Endothelial cell of umbilical vein (primary cell): ENCODE data around the gene EHD1. TPM values are rescaled to one million over a fixed set of nuclear protein-coding genes. Genes with fewer than 3 reads are reported as not detected.

Experiments used
- BruUV-seq: library from RNA; stranded (reverse); fragments of 400-500 nt; replicated peaks from 2 replicates; lab custom pipeline; 2021; lab: Mats Ljungman, UMichigan
- CTCF ChIA-PET: fragments of 300-600, 350-600 bp; sonication (Branson Sonifier 250); formaldehyde crosslinking; loops from one replicate; lab custom pipeline; 2021; ENCODE audit warnings: antibody characterized with exemption, inconsistent platforms; lab: Charles Lee
- POLR2A ChIA-PET: fragments of 300-600, 350-600 bp; sonication (Branson Sonifier 250); formaldehyde crosslinking; loops from one replicate; lab custom pipeline; 2021; ENCODE audit warnings: antibody characterized with exemption, inconsistent platforms; lab: Charles Lee
- DNase-seq: peaks from one replicate; pipeline ENCODE4 v3.0.0-alpha.2; 2011; ENCODE audit warnings: low read depth, low spot score
- FAIRE-seq: peaks from 2 replicates; lab custom pipeline; 2011; peaks lifted over from hg19 to GRCh38; lab: Jason Lieb, UNC
- H2AFZ ChIP-seq: 2 replicates; pipeline ENCODE4 v1.6.0; 2012; ENCODE audit warnings: low read depth, low read length, control low read depth, inconsistent platforms
- H3K27ac ChIP-seq: 2 replicates; pipeline ENCODE4 v1.5.1; 2011; ENCODE audit warnings: low read depth, mild to moderate bottlenecking, control low read depth, low read length, moderate library complexity; ENCODE audit not compliant: insufficient read depth
- H3K27me3 ChIP-seq, 2 experiments: 2 replicates each; pipeline versions ENCODE4 v1.6.0 to v1.6.1; 2011; ENCODE audit warnings: low read length in 2 of 2, mixed read lengths in 1 of 2; ENCODE audit not compliant: control insufficient read depth in 2 of 2, insufficient read depth in 2 of 2
- H3K36me3 ChIP-seq, 2 experiments: 2 replicates in 1 of 2; 3 replicates in 1 of 2; pipeline ENCODE4 v1.5.1; 2011; ENCODE audit warnings: low read length in 2 of 2, mild to moderate bottlenecking in 1 of 2, moderate library complexity in 1 of 2; ENCODE audit not compliant: control insufficient read depth in 2 of 2, insufficient read depth in 2 of 2; ENCODE audit errors: extremely low read depth in 1 of 2
- H3K4me1 ChIP-seq: 3 replicates; pipeline ENCODE4 v1.5.1; 2011; ENCODE audit warnings: mild to moderate bottlenecking, low read length; ENCODE audit not compliant: control insufficient read depth, insufficient read depth; ENCODE audit errors: extremely low read depth
- H3K4me2 ChIP-seq: 2 replicates; pipeline ENCODE4 v1.6.1; 2011; ENCODE audit warnings: low read length, control low read depth, mixed read lengths; ENCODE audit not compliant: insufficient read depth
- H3K4me3 ChIP-seq, 3 experiments: fragments of 200-600 bp in 1 of 3; sonication (generic), shearing (Covaris generic) in 1 of 3; replicated peaks in 1 of 3; 2 replicates each; pipeline ENCODE4 v1.5.1; 2011 to 2016; ENCODE audit warnings: control low read depth in 3 of 3, low read length in 3 of 3, mild to moderate bottlenecking in 2 of 3, inconsistent platforms in 1 of 3, low read depth in 1 of 3, moderate library complexity in 1 of 3; ENCODE audit not compliant: insufficient read depth in 1 of 3
- H3K79me2 ChIP-seq: 2 replicates; pipeline ENCODE4 v1.6.0; 2012; ENCODE audit warnings: low read length, inconsistent platforms; ENCODE audit not compliant: control insufficient read depth, insufficient read depth
- H3K9ac ChIP-seq: replicated peaks from 2 replicates; pipeline ENCODE3; 2011; ENCODE audit warnings: low read length, control low read depth; ENCODE audit not compliant: insufficient read depth; ENCODE audit errors: extremely low read depth
- H3K9me1 ChIP-seq: replicated peaks from 3 replicates; pipeline ENCODE4 v1.6.0; 2011; ENCODE audit warnings: mild to moderate bottlenecking, low read length; ENCODE audit not compliant: control insufficient read depth, insufficient read depth; ENCODE audit errors: extremely low read depth
- H3K9me3 ChIP-seq: replicated peaks from 2 replicates; pipeline ENCODE4 v1.5.1; 2012; ENCODE audit warnings: low read length, inconsistent platforms; ENCODE audit not compliant: control insufficient read depth, insufficient read depth
- H4K20me1 ChIP-seq: replicated peaks from 2 replicates; pipeline ENCODE3; 2011; ENCODE audit warnings: mild to moderate bottlenecking, low read length; ENCODE audit not compliant: control insufficient read depth, insufficient read depth; ENCODE audit errors: extremely low read depth
- CTCF ChIP-seq, 2 donors: IDR thresholded peaks; 1 replicate in 1 of 2; 2 replicates in 1 of 2; pipeline ENCODE4 v1.5.1; 2011; ENCODE audit warnings: low read length in 2 of 2, mild to moderate bottlenecking in 2 of 2, moderate library complexity in 2 of 2, control low read depth in 1 of 2, inconsistent platforms in 1 of 2, low read depth in 1 of 2; ENCODE audit not compliant: insufficient read depth in 1 of 2; ENCODE audit errors: extremely low read depth in 1 of 2
- EZH2 ChIP-seq: IDR thresholded peaks from 2 replicates; pipeline ENCODE4 v1.6.1; 2012; ENCODE audit warnings: borderline replicate concordance, low read depth, mild to moderate bottlenecking, moderate library complexity, low read length, inconsistent platforms; ENCODE audit not compliant: severe bottlenecking
- FOS ChIP-seq: IDR thresholded peaks from 2 replicates; pipeline ENCODE4 v1.6.1; 2011; ENCODE audit warnings: mild to moderate bottlenecking, low read length, moderate library complexity, borderline replicate concordance; ENCODE audit not compliant: insufficient read depth
- GATA2 ChIP-seq: IDR thresholded peaks from 2 replicates; pipeline ENCODE4 v1.7.0; 2011; ENCODE audit warnings: low read depth, mild to moderate bottlenecking, moderate library complexity, mixed read lengths, low read length; ENCODE audit not compliant: insufficient read length, insufficient read depth
- JUN ChIP-seq: IDR thresholded peaks from 2 replicates; pipeline ENCODE4 v1.6.1; 2011; ENCODE audit warnings: borderline replicate concordance, low read depth; ENCODE audit not compliant: insufficient read length, insufficient read depth
- MAX ChIP-seq: IDR thresholded peaks from 2 replicates; pipeline ENCODE4 v1.6.1; 2011; ENCODE audit not compliant: insufficient read depth, insufficient read length
- MYC ChIP-seq: IDR thresholded peaks from one replicate; pipeline ENCODE4 v1.6.1; 2011; ENCODE audit warnings: mild to moderate bottlenecking, low read depth, low read length
- POLR2A ChIP-seq: IDR thresholded peaks from 2 replicates; pipeline ENCODE4 v1.6.1; 2012; ENCODE audit warnings: low read depth, mild to moderate bottlenecking, control low read depth, low read length
- POLR2AphosphoS5 ChIP-seq: IDR thresholded peaks from 2 replicates; pipeline ENCODE4 v1.6.1; 2012; ENCODE audit warnings: low read depth, mild to moderate bottlenecking, control low read depth, low read length, moderate library complexity; ENCODE audit not compliant: insufficient read depth
- dilution Hi-C: fragments of 300-500 bp; cut with MboI; formaldehyde crosslinking; loops from one replicate; pipeline ENCODE4 v1.15.0; 2019; ENCODE audit warnings: low sequenced_read_pairs; ENCODE audit not compliant: extremely low pct_ligation_motif_present
- intact Hi-C: fragments of 100-400 bp; cut with micrococcal nuclease; formaldehyde crosslinking; loops from one replicate; pipeline ENCODE4 v1.10.0; 2022
- polyA plus RNA-seq, 4 experiments: library from polyadenylated mRNA; depleted of rRNA in 3 of 4; stranded (reverse) in 3 of 4; unstranded in 1 of 4; fragments of >200 nt; gene quantifications; 2 replicates each; pipeline versions ENCODE4 v1.2.1 to v1.2.3, GENCODE V29; 2011 to 2012; ENCODE audit warnings: missing spikeins in 1 of 4
- total RNA-seq: library from RNA; stranded (reverse); gene quantifications from 2 replicates; pipeline ENCODE4 v1.2.3, GENCODE V29; 2021

Gene EHD1
- total and polyA plus RNA-seq, 2 donors (not counting 3 experiments of a cell fraction or from before 2014, with no cell fraction given), result 109 to 136 TPM

GRCh38 chr11:64838600-64839334 lies 39.7 kb downstream of the EHD1 start:
- H3K27me3 ChIP-seq, result no peaks in the 10 kb centered on the region
- H3K4me3 ChIP-seq, result no peak overlapping the region
- H3K36me3 ChIP-seq, result no peaks in the 10 kb centered on the region
- H3K9ac ChIP-seq, result no peak overlapping the region
- DNase-seq (no peak), FAIRE-seq (no peak)
- H3K4me1 ChIP-seq, result no peaks in the 10 kb centered on the region
- CTCF ChIA-PET, result interaction anchor here (1.1 to 2.2 kb wide), 3 partner anchors 9 to 52 kb away, joined by 3 to 6 read pairs (median 5); no protein-coding TSS in a partner anchor
- dilution Hi-C loops (no loop called here), intact Hi-C loops (no loop called here)
- no peak overlapping the region for H2AFZ ChIP-seq
- H3K9me3 ChIP-seq, result no peaks in the 10 kb centered on the region
- BruUV-seq, result no TSS peak
- POLR2A ChIA-PET, result no interaction called here
- no peaks in the 10 kb centered on the region for H3K79me2 ChIP-seq
- H3K9me1 ChIP-seq, result no peaks in the 10 kb centered on the region
- no peak overlapping the region for H3K4me2 ChIP-seq
- no peaks in the 10 kb centered on the region for H4K20me1 ChIP-seq
- TF ChIP-seq EZH2 (no peak), POLR2A (no peak), MAX (no peak), POLR2AphosphoS5 (no peak), MYC (no peak), CTCF (IDR thresholded peaks at IDR 0.05; ENCODE audit: extremely low read depth in 1 of 2, insufficient read depth in 1 of 2, low read depth in 1 of 2, low read length in 2 of 2) (no peak), GATA2 (no peak), JUN (no peak), FOS (no peak)
- H3K27ac ChIP-seq, result no peak overlapping the region
